Glutamatergic neuron (in vitro differentiated cells): Measurements from ENCODE around the gene RETREG2. TPM values are rescaled to one million over a fixed set of nuclear protein-coding genes. Genes with fewer than 3 reads are reported as not detected.
"Not testable (repeated sequence)": the region's sequence is repeated elsewhere in the genome, so short reads cannot be mapped to it uniquely, and the experiment has no call there.

ENCODE experiments used
- DNase-seq: peaks from one replicate; pipeline ENCODE4 v3.0.0; 2022
- H3K27ac Mint-ChIP-seq: one replicate; pipeline ENCODE4 v1.8.0; 2020; ENCODE audit warnings: mild to moderate bottlenecking, mixed read lengths, inconsistent platforms; ENCODE audit not compliant: unreplicated experiment
- H3K27me3 Mint-ChIP-seq: one replicate; pipeline ENCODE4 v1.8.0; 2020; ENCODE audit warnings: mild to moderate bottlenecking, moderate library complexity, mixed read lengths, inconsistent platforms; ENCODE audit not compliant: unreplicated experiment
- H3K36me3 Mint-ChIP-seq: one replicate; pipeline ENCODE4 v1.8.0; 2020; ENCODE audit warnings: mild to moderate bottlenecking, mixed read lengths, inconsistent platforms; ENCODE audit not compliant: unreplicated experiment
- H3K4me1 Mint-ChIP-seq: one replicate; pipeline ENCODE4 v1.8.0; 2020; ENCODE audit warnings: mild to moderate bottlenecking, low read depth, mixed read lengths, inconsistent platforms; ENCODE audit not compliant: unreplicated experiment
- H3K4me3 Mint-ChIP-seq: one replicate; pipeline ENCODE4 v1.8.0; 2020; ENCODE audit warnings: mild to moderate bottlenecking, mixed read lengths, inconsistent platforms; ENCODE audit not compliant: unreplicated experiment
- H3K9me3 Mint-ChIP-seq: one replicate; pipeline ENCODE4 v1.8.0; 2020; ENCODE audit warnings: mild to moderate bottlenecking, moderate library complexity, mixed read lengths, inconsistent platforms; ENCODE audit not compliant: unreplicated experiment
- total RNA-seq: library from RNA; stranded (reverse); fragmentation: NEBNext Ultra II Directional; extraction: Animal tissue kit (Norgen Biotek cat#: 25700); gene quantifications from one replicate; pipeline ENCODE4 v1.2.1, GENCODE V29; 2021; ENCODE audit not compliant: unreplicated experiment
- TF ChIP-seq, protein P1 (sequence below): fragments of 200-600 bp; sonication (generic); IDR thresholded peaks from one replicate; pipeline ENCODE4 v1.5.0; 2021; ENCODE audit not compliant: partially characterized antibody, unreplicated experiment

Gene RETREG2
- total RNA-seq, 1 donor from 2014 or later: 167 TPM

DNA sequence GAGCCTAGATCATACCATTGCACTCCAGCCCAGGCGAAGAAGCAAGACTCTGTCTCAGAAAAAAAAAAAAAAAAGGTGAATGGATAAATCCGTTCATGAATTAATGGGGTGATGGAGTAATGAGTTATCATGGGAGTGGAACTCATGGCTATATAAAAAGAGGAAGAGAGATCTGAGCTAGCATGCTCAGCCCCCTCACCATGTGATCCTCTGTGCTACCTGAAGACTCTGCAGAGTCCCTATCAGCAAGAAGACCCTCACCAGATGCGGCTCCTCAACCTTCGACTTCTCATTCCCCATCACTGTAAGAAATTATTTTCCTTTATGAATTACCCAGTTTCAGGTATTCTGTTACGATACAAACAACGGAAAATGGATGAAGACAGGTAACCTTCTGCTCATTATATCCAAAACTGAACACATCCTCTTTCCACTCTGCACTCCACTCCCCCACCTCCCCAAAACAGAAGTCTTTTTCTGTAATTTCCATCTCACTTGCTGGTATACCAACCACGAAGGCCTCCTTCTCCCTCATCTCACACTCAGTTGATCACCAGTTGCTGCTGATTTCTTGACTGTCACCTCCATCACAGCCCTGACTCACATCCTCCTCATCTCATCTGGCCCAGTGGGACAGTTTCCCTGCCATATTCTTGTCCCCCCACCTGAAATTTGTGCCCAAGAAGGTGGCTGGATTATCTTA is 8.8 kb downstream of the RETREG2 start:
- H3K4me3 Mint-ChIP-seq: no peak overlapping the region
- H3K9me3 Mint-ChIP-seq: peaks cover 10% of the 10 kb centered on the region
- TF ChIP-seq, protein P1, sequence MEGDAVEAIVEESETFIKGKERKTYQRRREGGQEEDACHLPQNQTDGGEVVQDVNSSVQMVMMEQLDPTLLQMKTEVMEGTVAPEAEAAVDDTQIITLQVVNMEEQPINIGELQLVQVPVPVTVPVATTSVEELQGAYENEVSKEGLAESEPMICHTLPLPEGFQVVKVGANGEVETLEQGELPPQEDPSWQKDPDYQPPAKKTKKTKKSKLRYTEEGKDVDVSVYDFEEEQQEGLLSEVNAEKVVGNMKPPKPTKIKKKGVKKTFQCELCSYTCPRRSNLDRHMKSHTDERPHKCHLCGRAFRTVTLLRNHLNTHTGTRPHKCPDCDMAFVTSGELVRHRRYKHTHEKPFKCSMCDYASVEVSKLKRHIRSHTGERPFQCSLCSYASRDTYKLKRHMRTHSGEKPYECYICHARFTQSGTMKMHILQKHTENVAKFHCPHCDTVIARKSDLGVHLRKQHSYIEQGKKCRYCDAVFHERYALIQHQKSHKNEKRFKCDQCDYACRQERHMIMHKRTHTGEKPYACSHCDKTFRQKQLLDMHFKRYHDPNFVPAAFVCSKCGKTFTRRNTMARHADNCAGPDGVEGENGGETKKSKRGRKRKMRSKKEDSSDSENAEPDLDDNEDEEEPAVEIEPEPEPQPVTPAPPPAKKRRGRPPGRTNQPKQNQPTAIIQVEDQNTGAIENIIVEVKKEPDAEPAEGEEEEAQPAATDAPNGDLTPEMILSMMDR: no peak
- H3K27me3 Mint-ChIP-seq: peaks cover 10% of the 10 kb centered on the region
- H3K36me3 Mint-ChIP-seq: no peaks in the 10 kb centered on the region
- peak overlapping the region; percentile 48 for H3K27ac Mint-ChIP-seq
- H3K4me1 Mint-ChIP-seq: peaks cover 23% of the 10 kb centered on the region
- no peak for DNase-seq

DNA sequence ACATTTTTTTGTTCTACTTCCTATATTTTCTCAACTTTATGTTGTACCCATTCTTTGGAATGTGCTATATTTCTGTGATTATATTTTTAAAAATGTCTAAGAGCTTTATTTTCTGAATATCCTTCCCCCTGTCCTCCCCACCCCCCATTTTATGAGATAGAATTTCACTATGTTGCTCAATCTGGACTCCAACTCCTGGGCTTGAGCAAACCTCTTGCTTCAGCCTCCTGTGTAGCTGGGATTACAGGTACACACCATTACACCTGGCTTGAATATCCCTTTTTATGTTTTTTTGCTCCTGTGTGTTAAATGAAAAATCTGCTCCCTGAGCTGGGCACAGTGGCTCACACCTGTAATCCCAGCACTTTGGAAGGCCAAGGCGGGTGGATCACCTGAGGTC is 19.3 kb downstream of the RETREG2 start:
- TF ChIP-seq, protein P1: no peak
- Mint-ChIP-seq H3K9me3 (peaks cover 5% of the 10 kb centered on the region), H3K27ac (no peak overlapping the region), H3K4me3 (no peak overlapping the region), H3K27me3 (no peaks in the 10 kb centered on the region), H3K36me3 (no peaks in the 10 kb centered on the region), H3K4me1 (peaks cover 5% of the 10 kb centered on the region)
- DNase-seq: no peak

DNA sequence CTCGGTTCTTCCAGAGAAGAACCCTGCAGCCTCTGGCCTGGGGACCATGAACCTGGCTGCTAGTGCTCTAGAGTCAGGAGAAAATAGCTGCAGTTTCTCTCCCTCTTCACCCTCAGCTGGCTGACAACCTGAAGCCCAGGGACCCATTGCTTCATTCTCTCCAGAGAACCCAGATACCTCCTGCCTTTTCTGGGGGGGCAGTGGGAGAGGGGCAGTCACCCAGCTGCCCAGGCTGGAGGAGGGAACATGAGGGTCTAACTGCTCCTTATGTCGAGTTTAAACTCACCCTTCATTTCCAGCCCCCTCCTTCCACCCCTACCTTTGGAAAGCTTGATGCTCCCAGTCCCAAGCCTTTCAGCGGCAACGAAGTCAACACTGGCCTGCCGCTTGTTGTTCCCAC is 20.9 kb downstream of the RETREG2 start:
- no peaks in the 10 kb centered on the region for H3K36me3 Mint-ChIP-seq
- peak overlapping the region; percentile 1 for H3K27ac Mint-ChIP-seq
- H3K9me3 Mint-ChIP-seq: peaks cover 5% of the 10 kb centered on the region
- TF ChIP-seq, protein P1: no peak
- H3K4me1 Mint-ChIP-seq: peaks cover 5% of the 10 kb centered on the region
- no peak overlapping the region for H3K4me3 Mint-ChIP-seq
- DNase-seq: no peak
- no peaks in the 10 kb centered on the region for H3K27me3 Mint-ChIP-seq

DNA sequence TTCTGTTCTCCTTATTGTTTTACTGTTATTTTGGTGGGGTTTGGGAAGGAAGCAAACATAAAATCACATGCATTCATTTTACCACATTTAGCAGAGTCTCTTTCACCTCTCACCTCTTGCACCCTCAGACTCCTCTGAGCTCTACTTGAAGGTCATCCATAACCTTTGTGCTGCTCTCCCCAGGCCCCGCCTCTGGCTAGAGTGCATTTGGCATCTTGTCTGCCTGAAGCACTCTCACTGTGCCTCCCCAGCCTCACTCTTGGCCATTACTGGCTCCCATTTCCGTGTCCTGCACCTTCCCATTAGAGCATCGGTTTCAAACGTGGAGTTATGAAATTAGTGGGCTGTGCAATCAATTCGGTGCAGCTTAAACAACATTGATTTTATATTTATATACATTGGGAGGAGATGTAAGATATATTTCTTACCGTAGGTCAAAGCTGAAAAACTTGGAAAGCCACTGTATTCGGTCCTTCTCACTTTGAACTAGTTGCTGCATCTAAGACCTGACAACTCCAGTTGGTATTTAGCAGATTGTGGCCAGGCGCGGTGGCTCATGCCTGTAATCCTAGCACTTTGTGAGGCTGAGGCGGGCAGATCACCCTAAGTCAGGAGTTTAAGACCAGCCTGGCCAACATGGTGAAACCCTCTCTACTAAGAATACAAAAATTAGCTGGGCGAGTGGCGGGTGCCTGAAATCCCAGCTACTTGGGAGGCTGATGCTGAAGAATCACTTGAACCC is 21.6 kb downstream of the RETREG2 start:
- TF ChIP-seq, protein P1: no peak
- Mint-ChIP-seq H3K27ac (peak overlapping the region; percentile 1), H3K27me3 (no peaks in the 10 kb centered on the region), H3K4me1 (peaks cover 5% of the 10 kb centered on the region), H3K4me3 (peak overlapping the region; percentile 9), H3K9me3 (peaks cover 5% of the 10 kb centered on the region), H3K36me3 (no peaks in the 10 kb centered on the region)
- no peak for DNase-seq

DNA sequence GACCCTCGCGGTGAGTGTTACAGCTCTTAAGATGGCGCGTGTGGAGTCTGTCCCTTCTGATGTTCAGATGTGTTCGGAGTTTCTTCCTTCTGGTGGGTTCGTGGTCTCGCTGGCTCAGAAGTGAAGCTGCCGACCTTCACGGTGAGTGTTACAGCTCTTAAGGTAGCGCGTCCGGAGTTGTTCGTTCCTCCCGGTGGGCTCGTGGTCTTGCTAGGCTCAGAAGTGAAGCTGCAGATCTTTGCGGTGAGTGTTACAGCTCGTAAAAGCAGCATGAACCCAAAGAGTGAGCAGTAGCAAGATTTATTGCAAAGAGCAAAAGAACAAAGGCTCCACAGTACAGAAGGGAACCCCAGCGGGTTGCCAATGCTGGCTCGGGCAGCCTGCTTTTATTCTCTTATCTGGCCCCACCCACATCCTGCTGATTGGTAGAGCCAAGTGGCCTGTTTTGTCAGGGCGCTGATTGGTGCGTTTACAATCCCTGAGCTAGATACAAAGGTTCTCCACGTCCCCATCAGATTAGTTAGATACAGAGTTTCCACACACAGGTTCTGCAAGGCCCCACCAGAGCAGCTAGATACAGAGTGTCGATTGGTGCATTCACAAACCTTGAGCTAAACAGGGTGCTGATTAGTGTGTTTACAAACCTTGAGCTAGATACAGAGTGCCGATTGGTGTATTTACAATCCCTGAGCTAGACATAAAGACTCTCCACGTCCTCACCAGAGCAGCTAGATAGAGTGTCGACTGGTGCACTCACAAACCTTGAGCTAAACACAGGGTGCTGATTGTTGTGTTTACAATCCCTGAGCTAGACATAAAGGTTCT is 22.6 kb downstream of the RETREG2 start:
- not testable (repeated sequence) for H3K9me3 Mint-ChIP-seq, H3K27me3 Mint-ChIP-seq, DNase-seq, H3K27ac Mint-ChIP-seq, H3K36me3 Mint-ChIP-seq, H3K4me1 Mint-ChIP-seq, H3K4me3 Mint-ChIP-seq

DNA sequence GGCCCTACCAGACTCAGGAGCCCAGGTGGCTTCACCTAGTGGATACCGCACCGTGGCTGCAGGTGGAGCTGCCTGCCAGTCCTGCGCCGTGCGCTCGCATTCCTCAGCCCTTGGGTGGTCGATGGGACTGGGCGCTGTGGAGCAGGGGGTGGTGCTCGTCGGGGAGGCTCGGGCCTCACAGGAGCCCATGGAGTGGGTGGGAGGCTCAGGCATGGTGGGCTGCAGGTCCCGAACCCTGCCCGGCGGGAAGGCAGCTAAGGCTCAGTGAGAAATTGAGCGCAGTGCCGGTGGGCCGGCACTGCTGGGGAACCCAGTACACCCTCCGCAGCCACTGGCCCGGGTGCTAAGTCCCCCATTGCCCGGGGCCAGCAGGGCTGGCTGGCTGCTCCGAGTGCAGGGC is 23.3 kb downstream of the RETREG2 start:
- not testable (repeated sequence) for H3K4me1 Mint-ChIP-seq

More for the DNA sequence above, 23.3 kb downstream of the RETREG2 start:
- peaks cover 10% of the 10 kb centered on the region for H3K9me3 Mint-ChIP-seq
- not testable (repeated sequence) for H3K36me3 Mint-ChIP-seq, DNase-seq, H3K4me3 Mint-ChIP-seq, H3K27ac Mint-ChIP-seq, H3K27me3 Mint-ChIP-seq
